Lower leg skin (tissue), 4 donors: ENCODE results near the gene ESAM. TPM values are rescaled to one million over a fixed set of nuclear protein-coding genes. Genes with fewer than 3 reads are reported as not detected.

Experiments
- DNase-seq, 2 donors: peaks; one replicate each; pipeline ENCODE4 v3.0.0-alpha.2; 2019; ENCODE audit warnings: low spot score in 2 of 2
- H3K4me3 ChIP-seq: fragments of 200-600 bp; sonication (generic); 2 replicates; pipeline ENCODE4 v1.5.1; 2017; ENCODE audit warnings: mild to moderate bottlenecking, low read depth; ENCODE audit not compliant: poor library complexity, severe bottlenecking
- CTCF ChIP-seq, 3 donors: fragments of 450-650 bp; IDR thresholded peaks; one replicate each; pipeline ENCODE4 v1.5.1; 2016; ENCODE audit warnings: antibody characterized with exemption in 3 of 3, mild to moderate bottlenecking in 3 of 3, moderate library complexity in 2 of 3
- POLR2A ChIP-seq, 2 donors: fragments of 450-650 bp; IDR thresholded peaks; one replicate each; pipeline ENCODE4 v1.6.1; 2016 to 2017; ENCODE audit warnings: antibody characterized with exemption in 2 of 2, mild to moderate bottlenecking in 1 of 2, moderate library complexity in 1 of 2
- WGBS, 2 donors: methylation state at CpG; one replicate each; pipeline ENCODE4 v1.1.5; 2018; 5-methylcytosine and 5-hydroxymethylcytosine counted together
- intact Hi-C: fragments of 100-400 bp; cut with DNase I; formaldehyde crosslinking; loops from one replicate; pipeline ENCODE4 v1.15.0; 2023; ENCODE audit warnings: low total_unique reads
- total RNA-seq, 4 donors: library from RNA; depleted of rRNA; stranded (reverse); fragments of >200 nt; gene quantifications; one replicate each; pipeline ENCODE4 v1.1.0, GENCODE V29; 2016

The ESAM gene
- total RNA-seq = 10 to 100 TPM in 3 of 4 donors, 1 to 10 TPM in 1; 6.1 to 24.1 (median 11.4) TPM

- intact Hi-C loops = loop anchor here (5.0 kb wide), 1 partner anchor 90 kb away; the partner anchor contains the start of genes SIAE and SPA17
- peak within 1 kb of the TSS; percentile 35 for H3K4me3 ChIP-seq
- 0% methylated on average over 13 to 40 of the region's 55 CpGs for WGBS, 2 donors
- peak in 1 of 2 donors; percentile 88 for DNase-seq
- TF ChIP-seq POLR2A (IDR thresholded peaks at IDR 0.05) (no peak), CTCF (IDR thresholded peaks at IDR 0.05) (no peak)
These were observed at the start of gene ESAM for GRCh38 chr11:124762105-124762623. Gene ESAM (minus strand): TSS chr11:124762290. CDS start chr11:124762154, 136 bp downstream.

GRCh38 chr11:124811399-124812125, 49.5 kb upstream of the ESAM start:
- DNase-seq = no peak
- no peak overlapping the region for H3K4me3 ChIP-seq
- intact Hi-C loops = no loop called here
- 80 to 83% methylated on average over 10 of the region's 10 CpGs for WGBS, 2 donors
- TF ChIP-seq POLR2A (IDR thresholded peaks at IDR 0.05) (no peak), CTCF (IDR thresholded peaks at IDR 0.05) (no peak)

GRCh38 chr11:124807660-124808270, 45.7 kb upstream of the ESAM start:
- no peak for DNase-seq
- intact Hi-C loops = no loop called here
- TF ChIP-seq POLR2A (IDR thresholded peaks at IDR 0.05) (no peak), CTCF (IDR thresholded peaks at IDR 0.05) (no peak)
- WGBS, 2 donors = 88 to 90% methylated on average over 6 of the region's 6 CpGs
- H3K4me3 ChIP-seq = no peak overlapping the region

DNA sequence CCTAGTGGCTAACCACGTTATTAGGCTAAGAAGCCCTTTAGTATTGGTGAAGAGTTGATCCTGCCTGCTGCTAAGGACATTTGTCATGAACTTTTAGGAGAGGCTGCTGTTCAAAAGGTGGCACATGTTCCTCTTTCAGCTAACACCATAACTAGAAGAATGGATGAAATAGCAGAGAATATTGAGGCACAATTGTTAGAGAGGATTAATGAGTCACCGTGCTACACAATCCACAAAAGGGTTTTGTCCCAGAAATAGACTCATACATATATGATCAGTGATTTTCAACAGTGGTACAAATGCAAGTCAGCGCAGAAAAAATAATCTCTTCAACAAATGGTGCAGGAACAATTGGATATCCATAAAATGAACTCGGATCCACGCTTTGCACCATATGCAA, 45.1 kb upstream of the ESAM start:
- WGBS, 2 donors = 93 to 95% methylated on average over 5 of the region's 5 CpGs
- H3K4me3 ChIP-seq = no peak overlapping the region
- no peak for DNase-seq
- intact Hi-C loops = no loop called here
- TF ChIP-seq POLR2A (IDR thresholded peaks at IDR 0.05) (no peak), CTCF (IDR thresholded peaks at IDR 0.05) (no peak)

DNA sequence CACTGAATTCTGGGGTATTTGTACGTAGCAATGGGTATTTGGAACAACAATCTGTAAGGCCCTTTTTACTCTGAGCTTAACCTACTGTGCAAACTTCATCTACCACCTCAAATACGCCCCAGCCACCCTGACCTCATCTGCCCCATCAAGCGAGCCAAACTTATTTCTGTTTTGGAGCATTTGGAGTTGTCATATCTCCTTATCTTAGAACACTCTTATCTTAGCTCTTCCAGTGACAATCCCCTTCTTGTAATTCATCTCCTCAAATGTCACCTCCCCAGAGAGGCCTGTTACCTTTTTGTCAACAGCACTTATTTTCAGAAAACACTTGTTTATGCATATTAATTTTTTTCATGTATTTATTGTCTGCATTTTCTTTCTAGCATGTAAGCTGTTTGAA, 42.8 kb upstream of the ESAM start:
- intact Hi-C loops = no loop called here
- H3K4me3 ChIP-seq = no peak overlapping the region
- WGBS, 2 donors = 94 to 95% methylated on average over 3 of the region's 3 CpGs
- DNase-seq = no peak
- TF ChIP-seq CTCF (IDR thresholded peaks at IDR 0.05) (no peak), POLR2A (IDR thresholded peaks at IDR 0.05) (no peak)
